ENCODE measurements around the gene SLC41A2. TPM values are rescaled to one million over a fixed set of nuclear protein-coding genes. Genes with fewer than 3 reads are reported as not detected.

SLC41A2 gene
- total and polyA plus RNA-seq, 2 of the 4 experiments (the other 2 are of a cell fraction): 1.5 to 6.8 TPM

DNA sequence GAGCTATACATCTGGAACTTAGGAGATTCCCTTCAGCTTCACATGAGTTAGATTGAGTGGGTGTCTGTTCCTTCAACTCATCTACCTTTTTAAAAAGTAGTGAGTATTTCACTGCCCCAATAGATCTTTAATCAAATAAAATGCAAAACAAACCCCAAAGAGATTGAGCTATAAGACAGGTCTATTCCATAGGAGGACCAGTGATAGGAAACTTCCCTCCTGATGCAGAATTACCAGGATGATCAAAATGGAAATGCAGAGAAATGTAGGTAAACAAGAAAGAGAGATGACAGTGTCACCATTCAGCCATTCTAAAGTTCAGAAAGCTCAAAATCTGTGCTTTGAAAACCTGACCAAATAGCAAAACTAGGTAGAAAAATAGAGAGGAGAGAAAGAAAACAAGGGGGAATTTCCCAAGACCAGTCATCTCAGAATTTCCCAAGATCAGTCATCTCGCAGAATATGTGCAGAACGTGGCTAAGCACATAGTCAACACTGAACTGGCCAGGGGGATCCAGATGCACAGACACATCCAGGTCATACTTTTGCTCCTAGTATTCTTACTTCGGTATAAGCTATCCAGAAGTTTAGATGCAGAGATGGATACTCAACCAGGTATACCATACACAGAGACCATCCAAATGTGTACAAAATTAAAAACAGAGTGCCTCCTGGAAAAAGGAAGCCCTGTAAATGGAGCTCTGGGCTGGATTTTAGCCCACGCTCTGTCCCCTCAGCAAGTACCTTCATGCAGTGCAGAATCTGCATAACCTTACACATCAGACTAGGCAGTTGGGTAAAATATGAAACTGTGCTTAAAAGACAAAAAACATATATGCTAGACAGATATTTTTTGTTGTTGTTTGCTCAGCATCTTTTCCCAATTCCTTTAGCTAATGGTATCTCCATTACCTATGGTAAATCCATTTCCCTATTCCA is 27.4 kb downstream of the SLC41A2 start:
- no peaks in the 10 kb centered on the region for H3K27me3 ChIP-seq (ENCODE audit: control insufficient read depth, insufficient read depth, low read length)
- no peak overlapping the region for H4K8ac ChIP-seq (ENCODE audit: low read depth in 2 of 2, low read length in 2 of 2)
- 17% methylated on average over 1 of the region's 4 CpGs; no CpG with 5 or more reads in 1 of the 2 experiments for WGBS, 2 experiments (ENCODE audit: extremely low coverage in 2 of 2, insufficient read length in 1 of 2)
- H2BK5ac ChIP-seq (ENCODE audit: low read depth, low read length, poor library complexity, severe bottlenecking): no peak overlapping the region
- peak; percentile 82 for DNase-seq
- H3K4me1 ChIP-seq (ENCODE audit: control insufficient read depth, insufficient read depth, low read length): no peaks in the 10 kb centered on the region; the same call in 1 of the 2 replicates
- CTCF ChIA-PET: interaction anchor here (0.9 to 1.0 kb wide), 2 partner anchors 10 to 14 kb away, joined by 3 to 5 read pairs; no protein-coding TSS in a partner anchor
- no peak overlapping the region for H3K4me3 ChIP-seq (ENCODE audit: insufficient read depth, low read depth, low read length)
- no peak overlapping the region for H4K5ac ChIP-seq (ENCODE audit: low read depth, low read length)
- no peak overlapping the region for H2BK120ac ChIP-seq (ENCODE audit: low read depth, low read length)
- intact Hi-C loops (cut with micrococcal nuclease) (no loop called here), dilution Hi-C loops (cut with HindIII; ENCODE audit: low sequenced_read_pairs, unreplicated experiment) (no loop called here), in situ Hi-C loops (cut with MboI; ENCODE audit: low sequenced_read_pairs) (no loop called here)
- no peak overlapping the region for H3K14ac ChIP-seq (replicated peaks; ENCODE audit: low read depth, low read length)
- TF ChIP-seq MXI1 (IDR thresholded peaks at IDR 0.05; ENCODE audit: borderline replicate concordance, low read depth, low read length) (no peak), CEBPB (IDR thresholded peaks at IDR 0.05; ENCODE audit: low read depth, low read length) (peak; percentile 29; the same call in 1 of the 2 replicates), FOS (IDR thresholded peaks at IDR 0.05; ENCODE audit: low read depth, low read length) (0 out of 2 replicates have a peak, but pooled peaks have one; percentile 4), MAZ (IDR thresholded peaks at IDR 0.05; ENCODE audit: borderline replicate concordance, low read depth, low read length) (no peak)
- no peaks in the 10 kb centered on the region; a peak in 1 of 4 replicates for H3K79me1 ChIP-seq (ENCODE audit: low read depth in 1 of 2, low read length in 2 of 2)
- H3K56ac ChIP-seq (ENCODE audit: extremely low read depth, insufficient read depth, low read length): no peak overlapping the region
- no peak overlapping the region for H2BK20ac ChIP-seq (ENCODE audit: low read depth, low read length)
- H2BK15ac ChIP-seq (ENCODE audit: low read depth, low read length): no peak overlapping the region
- no peak overlapping the region for H3K23ac ChIP-seq (ENCODE audit: low read depth, low read length)
- H3K9me3 ChIP-seq (ENCODE audit: control insufficient read depth, insufficient read depth, low read length): no peaks in the 10 kb centered on the region
- no peak overlapping the region for H2AK5ac ChIP-seq (ENCODE audit: low read depth, low read length)
- H2AFZ ChIP-seq (replicated peaks; ENCODE audit: low read length, poor library complexity): no peak overlapping the region
- ATAC-seq (ENCODE audit: low read depth): no peak
- no peak overlapping the region for H4K91ac ChIP-seq (ENCODE audit: insufficient read depth, low read depth, low read length)
- H4K20me1 ChIP-seq (ENCODE audit: insufficient read depth, low read length): no peaks in the 10 kb centered on the region
- no peaks in the 10 kb centered on the region for H3K9me1 ChIP-seq (ENCODE audit: insufficient read depth, low read length)
- no peak overlapping the region for H3K9ac ChIP-seq (ENCODE audit: low read depth, low read length)
- H3K27ac ChIP-seq (ENCODE audit: insufficient read depth, low read length): no peak overlapping the region
- no peak overlapping the region for H3K4me2 ChIP-seq (ENCODE audit: low read depth, low read length)
- H3K36me3 ChIP-seq (ENCODE audit: control insufficient read depth, insufficient read depth, low read length): no peaks in the 10 kb centered on the region
- H3K4ac ChIP-seq (ENCODE audit: low read depth, low read length): no peak overlapping the region
- no peak overlapping the region for H3K18ac ChIP-seq (ENCODE audit: low read depth, low read length)
- BruUV-seq (replicated peaks): no TSS peak
- POLR2A ChIA-PET (ENCODE audit: unreplicated experiment): no interaction called here
- no peak overlapping the region for H2AK9ac ChIP-seq (replicated peaks; ENCODE audit: low read depth, low read length, poor library complexity)
